ENCODE measurements around the gene GOLPH3L. TPM values are rescaled to one million over a fixed set of nuclear protein-coding genes. Genes with fewer than 3 reads are reported as not detected.
"Not testable (repeated sequence)": the region's sequence is repeated elsewhere in the genome, so short reads cannot be mapped to it uniquely, and the experiment has no call there.

The GOLPH3L gene
- total RNA-seq, 1 donor from 2014 or later, result 26.6 TPM

GRCh38 chr1:150718225-150718891, 21.4 kb upstream of the GOLPH3L start:
- no peak for TF ChIP-seq CTCF (IDR thresholded peaks at IDR 0.05; ENCODE audit: unreplicated experiment)
- H3K9me3 Mint-ChIP-seq, result peaks cover 6% of the 10 kb centered on the region
- DNase-seq (ENCODE audit: low spot score in 2 of 2, unreplicated experiment in 2 of 2), result no peak
- peaks cover 1% of the 10 kb centered on the region for H3K4me1 Mint-ChIP-seq
- no peak overlapping the region for H3K4me3 Mint-ChIP-seq
- no peak overlapping the region for H3K27ac Mint-ChIP-seq
- no peaks in the 10 kb centered on the region for H3K36me3 Mint-ChIP-seq
- no peaks in the 10 kb centered on the region for H3K27me3 Mint-ChIP-seq (ENCODE audit: low read depth)

- peaks cover 15% of the 10 kb centered on the region for H3K4me1 Mint-ChIP-seq
- not testable (repeated sequence) for H3K36me3 Mint-ChIP-seq; DNase-seq (ENCODE audit: low spot score in 2 of 2, unreplicated experiment in 2 of 2); H3K27me3 Mint-ChIP-seq (ENCODE audit: low read depth); H3K27ac Mint-ChIP-seq; H3K9me3 Mint-ChIP-seq; H3K4me3 Mint-ChIP-seq
Measured at GRCh38 chr1:150709031-150709430, 12.1 kb upstream of the GOLPH3L start.

- no peaks in the 10 kb centered on the region for H3K27me3 Mint-ChIP-seq (ENCODE audit: low read depth)
- peaks cover 15% of the 10 kb centered on the region for H3K4me1 Mint-ChIP-seq
- no peak overlapping the region for H3K27ac Mint-ChIP-seq
- TF ChIP-seq CTCF (IDR thresholded peaks at IDR 0.05; ENCODE audit: unreplicated experiment), result no peak
- no peaks in the 10 kb centered on the region for H3K36me3 Mint-ChIP-seq
- H3K4me3 Mint-ChIP-seq, result no peak overlapping the region
- no peak for DNase-seq (ENCODE audit: low spot score in 2 of 2, unreplicated experiment in 2 of 2)
- H3K9me3 Mint-ChIP-seq, result no peaks in the 10 kb centered on the region
Measured at GRCh38 chr1:150708595-150708994, 11.6 kb upstream of the GOLPH3L start.

- no peak for TF ChIP-seq CTCF (IDR thresholded peaks at IDR 0.05; ENCODE audit: unreplicated experiment)
- no peak overlapping the region for H3K4me3 Mint-ChIP-seq
- H3K9me3 Mint-ChIP-seq, result no peaks in the 10 kb centered on the region
- DNase-seq (ENCODE audit: low spot score in 2 of 2, unreplicated experiment in 2 of 2), result no peak
- peaks cover 8% of the 10 kb centered on the region for H3K27me3 Mint-ChIP-seq (ENCODE audit: low read depth)
- no peak overlapping the region for H3K27ac Mint-ChIP-seq
- H3K4me1 Mint-ChIP-seq, result peaks cover 11% of the 10 kb centered on the region
- no peaks in the 10 kb centered on the region for H3K36me3 Mint-ChIP-seq
Measured at GRCh38 chr1:150706091-150706490, 9.1 kb upstream of the GOLPH3L start.

GRCh38 chr1:150703427-150703826, 6.5 kb upstream of the GOLPH3L start:
- H3K9me3 Mint-ChIP-seq, result no peaks in the 10 kb centered on the region
- no peaks in the 10 kb centered on the region for H3K4me1 Mint-ChIP-seq
- TF ChIP-seq CTCF (IDR thresholded peaks at IDR 0.05; ENCODE audit: unreplicated experiment), result no peak
- H3K4me3 Mint-ChIP-seq, result no peak overlapping the region
- no peak overlapping the region for H3K27ac Mint-ChIP-seq
- no peak for DNase-seq (ENCODE audit: low spot score in 2 of 2, unreplicated experiment in 2 of 2)
- peaks cover 14% of the 10 kb centered on the region for H3K27me3 Mint-ChIP-seq (ENCODE audit: low read depth)
- H3K36me3 Mint-ChIP-seq, result no peaks in the 10 kb centered on the region

GRCh38 chr1:150696590-150696989, 364 bp downstream of the GOLPH3L start:
- Mint-ChIP-seq H3K9me3 (no peaks in the 10 kb centered on the region), H3K27ac (peak overlapping the region; percentile 97), H3K27me3 (ENCODE audit: low read depth) (peaks cover 8% of the 10 kb centered on the region), H3K36me3 (peaks cover 11% of the 10 kb centered on the region), H3K4me3 (peak overlapping the region; percentile 95), H3K4me1 (peaks cover 20% of the 10 kb centered on the region)
- no peak for DNase-seq (ENCODE audit: low spot score in 2 of 2, unreplicated experiment in 2 of 2)
- TF ChIP-seq CTCF (IDR thresholded peaks at IDR 0.05; ENCODE audit: unreplicated experiment), result no peak

Data from mesothelial cell of epicardium (in vitro differentiated cells).